ENCODE measurements around the gene IL21.

DNA sequence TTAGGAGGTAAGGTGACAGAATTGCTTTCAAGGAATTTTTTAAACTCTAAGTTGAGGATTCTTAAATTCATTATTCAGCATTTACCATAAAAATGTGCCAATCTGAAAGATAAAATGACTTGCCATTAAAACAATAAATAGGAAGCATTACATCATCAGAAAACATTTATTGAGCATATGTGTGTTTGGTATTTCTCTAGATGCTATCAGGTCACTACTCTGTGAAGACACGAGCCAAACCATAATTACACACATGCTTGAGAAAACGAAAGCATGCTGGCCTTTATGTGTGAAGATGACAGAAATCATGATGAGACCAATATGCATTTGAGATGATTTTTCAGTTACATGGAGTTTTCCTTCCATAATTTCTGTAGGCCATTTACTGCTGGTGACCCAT, 12.3 kb upstream of the IL21 start:
- TF ChIP-seq, protein P1, sequence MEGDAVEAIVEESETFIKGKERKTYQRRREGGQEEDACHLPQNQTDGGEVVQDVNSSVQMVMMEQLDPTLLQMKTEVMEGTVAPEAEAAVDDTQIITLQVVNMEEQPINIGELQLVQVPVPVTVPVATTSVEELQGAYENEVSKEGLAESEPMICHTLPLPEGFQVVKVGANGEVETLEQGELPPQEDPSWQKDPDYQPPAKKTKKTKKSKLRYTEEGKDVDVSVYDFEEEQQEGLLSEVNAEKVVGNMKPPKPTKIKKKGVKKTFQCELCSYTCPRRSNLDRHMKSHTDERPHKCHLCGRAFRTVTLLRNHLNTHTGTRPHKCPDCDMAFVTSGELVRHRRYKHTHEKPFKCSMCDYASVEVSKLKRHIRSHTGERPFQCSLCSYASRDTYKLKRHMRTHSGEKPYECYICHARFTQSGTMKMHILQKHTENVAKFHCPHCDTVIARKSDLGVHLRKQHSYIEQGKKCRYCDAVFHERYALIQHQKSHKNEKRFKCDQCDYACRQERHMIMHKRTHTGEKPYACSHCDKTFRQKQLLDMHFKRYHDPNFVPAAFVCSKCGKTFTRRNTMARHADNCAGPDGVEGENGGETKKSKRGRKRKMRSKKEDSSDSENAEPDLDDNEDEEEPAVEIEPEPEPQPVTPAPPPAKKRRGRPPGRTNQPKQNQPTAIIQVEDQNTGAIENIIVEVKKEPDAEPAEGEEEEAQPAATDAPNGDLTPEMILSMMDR (IDR thresholded peaks at IDR 0.05; ENCODE audit: insufficient read depth, low read length): no peak
- TF ChIP-seq, protein P2, sequence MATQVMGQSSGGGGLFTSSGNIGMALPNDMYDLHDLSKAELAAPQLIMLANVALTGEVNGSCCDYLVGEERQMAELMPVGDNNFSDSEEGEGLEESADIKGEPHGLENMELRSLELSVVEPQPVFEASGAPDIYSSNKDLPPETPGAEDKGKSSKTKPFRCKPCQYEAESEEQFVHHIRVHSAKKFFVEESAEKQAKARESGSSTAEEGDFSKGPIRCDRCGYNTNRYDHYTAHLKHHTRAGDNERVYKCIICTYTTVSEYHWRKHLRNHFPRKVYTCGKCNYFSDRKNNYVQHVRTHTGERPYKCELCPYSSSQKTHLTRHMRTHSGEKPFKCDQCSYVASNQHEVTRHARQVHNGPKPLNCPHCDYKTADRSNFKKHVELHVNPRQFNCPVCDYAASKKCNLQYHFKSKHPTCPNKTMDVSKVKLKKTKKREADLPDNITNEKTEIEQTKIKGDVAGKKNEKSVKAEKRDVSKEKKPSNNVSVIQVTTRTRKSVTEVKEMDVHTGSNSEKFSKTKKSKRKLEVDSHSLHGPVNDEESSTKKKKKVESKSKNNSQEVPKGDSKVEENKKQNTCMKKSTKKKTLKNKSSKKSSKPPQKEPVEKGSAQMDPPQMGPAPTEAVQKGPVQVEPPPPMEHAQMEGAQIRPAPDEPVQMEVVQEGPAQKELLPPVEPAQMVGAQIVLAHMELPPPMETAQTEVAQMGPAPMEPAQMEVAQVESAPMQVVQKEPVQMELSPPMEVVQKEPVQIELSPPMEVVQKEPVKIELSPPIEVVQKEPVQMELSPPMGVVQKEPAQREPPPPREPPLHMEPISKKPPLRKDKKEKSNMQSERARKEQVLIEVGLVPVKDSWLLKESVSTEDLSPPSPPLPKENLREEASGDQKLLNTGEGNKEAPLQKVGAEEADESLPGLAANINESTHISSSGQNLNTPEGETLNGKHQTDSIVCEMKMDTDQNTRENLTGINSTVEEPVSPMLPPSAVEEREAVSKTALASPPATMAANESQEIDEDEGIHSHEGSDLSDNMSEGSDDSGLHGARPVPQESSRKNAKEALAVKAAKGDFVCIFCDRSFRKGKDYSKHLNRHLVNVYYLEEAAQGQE (IDR thresholded peaks at IDR 0.05; ENCODE audit: insufficient replicate concordance, low read depth): no peak
